Esophagus squamous epithelium (tissue), 5 donors: Measurements from ENCODE around the gene SDK2. TPM values are rescaled to one million over a fixed set of nuclear protein-coding genes. Genes with fewer than 3 reads are reported as not detected.

ENCODE experiments used
- DNase-seq: peaks from one replicate; lab custom pipeline; 2025; lab: John Stamatoyannopoulos, UW
- H3K27ac ChIP-seq, 4 donors: fragments of 200-600 bp; sonication (generic); one replicate each; pipeline ENCODE4 v1.5.1; 2016 to 2019; ENCODE audit warnings: mild to moderate bottlenecking in 1 of 4
- H3K27me3 ChIP-seq, 4 donors: fragments of 200-600 bp; sonication (generic); 1 replicate in 3 of 4; 2 replicates in 1 of 4; pipeline versions ENCODE4 v1.5.1 to v1.6.0; 2017 to 2021; ENCODE audit warnings: antibody characterized with exemption in 1 of 4
- H3K36me3 ChIP-seq, 3 donors: fragments of 200-600 bp; sonication (generic); one replicate each; pipeline ENCODE4 v1.5.1; 2016 to 2019
- H3K4me1 ChIP-seq, 3 donors: fragments of 200-600 bp; sonication (generic); one replicate each; pipeline ENCODE4 v1.5.1; 2017 to 2019
- H3K4me3 ChIP-seq, 4 donors: fragments of 200-600 bp; sonication (generic); 1 replicate in 3 of 4; 2 replicates in 1 of 4; pipeline ENCODE4 v1.5.1; 2016 to 2019; ENCODE audit warnings: mild to moderate bottlenecking in 2 of 4, moderate library complexity in 1 of 4
- H3K9me3 ChIP-seq, 3 donors: fragments of 200-600 bp; sonication (generic); one replicate each; pipeline ENCODE4 v1.5.1; 2016 to 2019
- CTCF ChIP-seq, 6 experiments: fragments of 450-650 bp in 4 of 6; fragments of 200-600 bp in 2 of 6; sonication (generic) in 2 of 6; IDR thresholded peaks; one replicate each; pipeline ENCODE4 v1.5.1; 2016 to 2019; ENCODE audit warnings: antibody characterized with exemption in 6 of 6, mild to moderate bottlenecking in 4 of 6, moderate library complexity in 4 of 6
- POLR2A ChIP-seq, 4 donors: fragments of 450-650 bp; IDR thresholded peaks; one replicate each; pipeline ENCODE4 v1.6.1; 2017; ENCODE audit warnings: antibody characterized with exemption in 4 of 4, mild to moderate bottlenecking in 4 of 4, moderate library complexity in 3 of 4
- WGBS, 2 donors: methylation state at CpG; one replicate each; pipeline ENCODE4 v1.1.5; 2018; 5-methylcytosine and 5-hydroxymethylcytosine counted together
- intact Hi-C: fragments of 100-400 bp; cut with DNase I; formaldehyde crosslinking; loops from one replicate; pipeline ENCODE4 v1.15.0; 2022
- total RNA-seq, 4 donors: library from RNA; depleted of rRNA; stranded (reverse); fragments of >200 nt; gene quantifications; one replicate each; pipeline ENCODE4 v1.1.0, GENCODE V29; 2016
- donor health status: DM: yes; HTN: yes; CAD: no.

Gene SDK2
- total RNA-seq, 4 donors from 2014 or later, result 1.7 to 5.5 (median 2.4) TPM

GRCh38 chr17:73285916-73286862 lies 358.1 kb downstream of the SDK2 start:
- Histone ChIP-seq H3K27ac (peak overlapping the region; percentile 57 to 87 (median 78)), H3K9me3 (no peaks in the 10 kb centered on the region), H3K27me3 (no peaks in the 10 kb centered on the region), H3K36me3 (peaks cover 14 to 55% (median 16%) of the 10 kb centered on the region in 3 donors), H3K4me3 (peak overlapping the region in 1 of 4 donors; percentile 10), H3K4me1 (peaks cover 44 to 84% (median 74%) of the 10 kb centered on the region in 3 donors)
- intact Hi-C loops, result no loop called here
- 71 to 76% methylated on average over 20 to 21 of the region's 52 CpGs for WGBS, 2 donors
- TF ChIP-seq CTCF (IDR thresholded peaks at IDR 0.05) (no peak), POLR2A (IDR thresholded peaks at IDR 0.05) (no peak)
- no peak for DNase-seq

GRCh38 chr17:73285603-73285908 lies 358.7 kb downstream of the SDK2 start:
- Histone ChIP-seq H3K27me3 (no peaks in the 10 kb centered on the region), H3K4me1 (peaks cover 38 to 80% (median 67%) of the 10 kb centered on the region in 3 donors), H3K9me3 (no peaks in the 10 kb centered on the region), H3K36me3 (peaks cover 14 to 58% (median 16%) of the 10 kb centered on the region in 3 donors), H3K4me3 (no peak overlapping the region), H3K27ac (peak overlapping the region in 3 of 4 donors; percentile 73 to 87 (median 83))
- 56% methylated on average over 5 of the region's 15 CpGs; no CpG with 5 or more reads in 1 of the 2 donors for WGBS, 2 donors
- DNase-seq, result no peak
- intact Hi-C loops, result no loop called here
- TF ChIP-seq CTCF (IDR thresholded peaks at IDR 0.05) (no peak), POLR2A (IDR thresholded peaks at IDR 0.05) (no peak)

GRCh38 chr17:73284906-73285602 lies 359.2 kb downstream of the SDK2 start:
- TF ChIP-seq CTCF (IDR thresholded peaks at IDR 0.05) (no peak), POLR2A (IDR thresholded peaks at IDR 0.05) (no peak)
- no peaks in the 10 kb centered on the region for H3K9me3 ChIP-seq
- DNase-seq, result no peak
- H3K27me3 ChIP-seq, result no peaks in the 10 kb centered on the region
- peaks cover 33 to 80% (median 62%) of the 10 kb centered on the region in 3 donors for H3K4me1 ChIP-seq
- 57 to 58% methylated on average over 5 of the region's 20 CpGs for WGBS, 2 donors
- intact Hi-C loops, result no loop called here
- no peak overlapping the region for H3K4me3 ChIP-seq
- H3K27ac ChIP-seq, result peak overlapping the region in 3 of 4 donors; percentile 73 to 87 (median 83)
- peaks cover 14 to 58% (median 16%) of the 10 kb centered on the region in 3 donors for H3K36me3 ChIP-seq
